K562 (cell line): ENCODE measurements around the gene BLM.

ENCODE experiments used
- DNMT1 ChIP-seq: fragments of 450-650 bp; IDR thresholded peaks from 2 replicates; pipeline ENCODE4 v1.6.1; 2016; ENCODE audit warnings: antibody characterized with exemption, mild to moderate bottlenecking
- HNRNPUL1 ChIP-seq: fragments of 200-400 bp; formaldehyde crosslinking; IDR thresholded peaks from 2 replicates; pipeline ENCODE4 v1.6.1; 2017; ENCODE audit warnings: low read length
- NR2C2 ChIP-seq, 2 experiments: fragments of 200-800 bp in 1 of 2; sonication (Bioruptor generic) in 1 of 2; sonication (generic) in 1 of 2; formaldehyde crosslinking in 1 of 2; IDR thresholded peaks; 2 replicates each; pipeline versions ENCODE4 v1.6.1 to v1.8.0; 2016 to 2022; ENCODE audit warnings: mild to moderate bottlenecking in 1 of 2, missing compliant biosample characterization in 1 of 2, missing genetic modification characterization in 1 of 2, missing genetic modification reagents in 1 of 2
- POLR2A ChIP-seq: fragments of 450-650 bp; conservative IDR thresholded peaks from 2 replicates; pipeline ENCODE4 v1.6.1; 2016
- ZNF224 ChIP-seq: sonication (generic); formaldehyde crosslinking; IDR thresholded peaks from 2 replicates; pipeline ENCODE4 v1.8.0; 2022; ENCODE audit warnings: mild to moderate bottlenecking, missing genetic modification reagents
- ZNF3 ChIP-seq: fragments of 250-450 bp; sonication (Bioruptor Pico); IDR thresholded peaks from 2 replicates; pipeline ENCODE4 v1.5.0; 2021; ENCODE audit warnings: mild to moderate bottlenecking, moderate library complexity
- ZNF444 ChIP-seq: fragments of 250-450 bp; sonication (Bioruptor Pico); IDR thresholded peaks from 2 replicates; pipeline ENCODE4 v1.4.0; 2020; ENCODE audit warnings: mild to moderate bottlenecking, moderate library complexity
- TF ChIP-seq, protein P1 (sequence below): fragments of 450-650 bp; formaldehyde crosslinking; IDR thresholded peaks from 2 replicates; pipeline ENCODE4 v1.4.0; 2020; ENCODE audit warnings: mild to moderate bottlenecking, mixed read lengths
- TF ChIP-seq, protein P2 (sequence below), 2 experiments: fragments of 450-650 bp; conservative IDR thresholded peaks; 2 replicates each; pipeline ENCODE4 v1.6.1; 2017; ENCODE audit warnings: mild to moderate bottlenecking in 2 of 2, moderate library complexity in 2 of 2

DNA sequence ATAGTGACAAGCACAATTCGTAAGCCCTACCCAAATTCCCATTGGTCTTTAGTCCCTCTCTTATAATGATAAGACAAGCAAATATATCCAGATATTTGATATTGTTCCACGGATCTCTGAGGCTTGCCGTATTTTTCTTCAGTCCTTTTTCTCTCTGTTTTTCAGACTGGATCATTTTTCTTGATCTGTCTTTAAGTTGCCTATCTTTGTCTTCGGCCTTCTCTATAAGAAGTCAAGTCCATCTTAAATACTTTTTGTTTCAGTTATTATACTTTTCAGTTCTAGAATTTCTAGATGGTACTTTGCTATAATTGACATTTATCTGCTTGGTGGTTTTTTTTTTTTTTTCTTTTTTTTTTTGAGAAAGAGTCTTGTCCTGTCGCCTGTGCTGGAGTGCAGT lies 13.7 kb upstream of the BLM start:
- no peak for TF ChIP-seq NR2C2 (CRISPR knock-in tag; IDR thresholded peaks at IDR 0.05)
- TF ChIP-seq NR2C2 (tag; IDR thresholded peaks at IDR 0.05), result no peak
- no peak for TF ChIP-seq DNMT1
- TF ChIP-seq ZNF224 (CRISPR knock-in tag), result no peak
- no peak for TF ChIP-seq POLR2A
- TF ChIP-seq, protein P1, sequence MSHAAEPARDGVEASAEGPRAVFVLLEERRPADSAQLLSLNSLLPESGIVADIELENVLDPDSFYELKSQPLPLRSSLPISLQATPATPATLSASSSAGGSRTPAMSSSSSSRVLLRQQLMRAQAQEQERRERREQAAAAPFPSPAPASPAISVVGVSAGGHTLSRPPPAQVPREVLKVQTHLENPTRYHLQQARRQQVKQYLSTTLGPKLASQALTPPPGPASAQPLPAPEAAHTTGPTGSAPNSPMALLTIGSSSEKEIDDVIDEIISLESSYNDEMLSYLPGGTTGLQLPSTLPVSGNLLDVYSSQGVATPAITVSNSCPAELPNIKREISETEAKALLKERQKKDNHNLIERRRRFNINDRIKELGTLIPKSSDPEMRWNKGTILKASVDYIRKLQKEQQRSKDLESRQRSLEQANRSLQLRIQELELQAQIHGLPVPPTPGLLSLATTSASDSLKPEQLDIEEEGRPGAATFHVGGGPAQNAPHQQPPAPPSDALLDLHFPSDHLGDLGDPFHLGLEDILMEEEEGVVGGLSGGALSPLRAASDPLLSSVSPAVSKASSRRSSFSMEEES (CRISPR knock-in tag), result no peak
- TF ChIP-seq, protein P2, sequence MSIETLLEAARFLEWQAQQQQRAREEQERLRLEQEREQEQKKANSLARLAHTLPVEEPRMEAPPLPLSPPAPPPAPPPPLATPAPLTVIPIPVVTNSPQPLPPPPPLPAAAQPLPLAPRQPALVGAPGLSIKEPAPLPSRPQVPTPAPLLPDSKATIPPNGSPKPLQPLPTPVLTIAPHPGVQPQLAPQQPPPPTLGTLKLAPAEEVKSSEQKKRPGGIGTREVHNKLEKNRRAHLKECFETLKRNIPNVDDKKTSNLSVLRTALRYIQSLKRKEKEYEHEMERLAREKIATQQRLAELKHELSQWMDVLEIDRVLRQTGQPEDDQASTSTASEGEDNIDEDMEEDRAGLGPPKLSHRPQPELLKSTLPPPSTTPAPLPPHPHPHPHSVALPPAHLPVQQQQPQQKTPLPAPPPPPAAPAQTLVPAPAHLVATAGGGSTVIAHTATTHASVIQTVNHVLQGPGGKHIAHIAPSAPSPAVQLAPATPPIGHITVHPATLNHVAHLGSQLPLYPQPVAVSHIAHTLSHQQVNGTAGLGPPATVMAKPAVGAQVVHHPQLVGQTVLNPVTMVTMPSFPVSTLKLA (conservative IDR thresholded peaks at IDR 0.05), result no peak
- no peak for TF ChIP-seq ZNF3 (CRISPR knock-in tag)
- no peak for TF ChIP-seq ZNF444 (CRISPR knock-in tag)
- TF ChIP-seq HNRNPUL1, result no peak
